ENCODE measurements around the gene MST1.

MST1 gene

GRCh38 chr3:49689046-49689907 lies at the start of gene MST1, which contains the start of gene RNF123:
Gene MST1, minus strand, starts transcription at chr3:49689474. Its CDS starts 783 bp downstream, at chr3:49688691.
Gene RNF123, plus strand, starts transcription at chr3:49689557. Its CDS starts 1,609 bp downstream, at chr3:49691166.
- no peak for DNase-seq

GRCh38 chr3:49738067-49738713 lies 48.9 kb upstream of the MST1 start:
- DNase-seq, result no peak

GRCh38 chr3:49734752-49735151 lies 45.5 kb upstream of the MST1 start:
- DNase-seq, result no peak

- DNase-seq, result no peak
Measured at GRCh38 chr3:49733551-49733950, 44.3 kb upstream of the MST1 start.

- no peak for DNase-seq
Measured at GRCh38 chr3:49732597-49732996, 43.3 kb upstream of the MST1 start.

GRCh38 chr3:49729966-49730609 lies 40.8 kb upstream of the MST1 start:
- DNase-seq, result no peak

- no peak for DNase-seq
Measured at GRCh38 chr3:49727924-49728361, 38.7 kb upstream of the MST1 start.

GRCh38 chr3:49727154-49727923 lies 38.1 kb upstream of the MST1 start:
- no peak for DNase-seq

- no peak for DNase-seq
Measured at GRCh38 chr3:49725906-49726681, 36.8 kb upstream of the MST1 start.

GRCh38 chr3:49724586-49724985 lies 35.3 kb upstream of the MST1 start:
- no peak for DNase-seq

- peak; percentile 94 for DNase-seq
Measured at GRCh38 chr3:49723628-49724551, 34.6 kb upstream of the MST1 start, which contains the start of gene GMPPB. Gene GMPPB, minus strand, starts transcription at chr3:49723951. Its CDS starts 225 bp downstream, at chr3:49723726.

GRCh38 chr3:49723296-49723627 lies 34.0 kb upstream of the MST1 start:
- no peak for DNase-seq

GRCh38 chr3:49722896-49723295 lies 33.6 kb upstream of the MST1 start:
- DNase-seq, result no peak

- DNase-seq, result no peak
Measured at GRCh38 chr3:49721896-49722781, 32.9 kb upstream of the MST1 start.

- no peak for DNase-seq
Measured at GRCh38 chr3:49721596-49721895, 32.3 kb upstream of the MST1 start.

- DNase-seq, result no peak
Measured at GRCh38 chr3:49720855-49721595, 31.8 kb upstream of the MST1 start.

- DNase-seq, result peak; percentile 59
Measured at GRCh38 chr3:49719214-49719884, 30.1 kb upstream of the MST1 start, which contains the start of gene AMIGO3. Gene AMIGO3, minus strand, starts transcription at chr3:49719684. Its CDS starts 219 bp downstream, at chr3:49719465.

- no peak for DNase-seq
Measured at GRCh38 chr3:49718858-49719213, 29.6 kb upstream of the MST1 start.
